Fibroblast of lung (primary cell): ENCODE results near the gene RYR1.

Experiments
- CTCF ChIP-seq, 2 donors: IDR thresholded peaks in 1 of 2; conservative IDR thresholded peaks in 1 of 2; 1 replicate in 1 of 2; 2 replicates in 1 of 2; pipeline ENCODE4 v1.5.1; 2011 to 2012; ENCODE audit warnings: low read length in 2 of 2, control low read depth in 1 of 2, inconsistent platforms in 1 of 2, low read depth in 1 of 2, mild to moderate bottlenecking in 1 of 2
- EZH2 ChIP-seq: IDR thresholded peaks from 2 replicates; pipeline ENCODE4 v1.5.1; 2012; ENCODE audit warnings: low read length, control low read depth, mild to moderate bottlenecking; ENCODE audit errors: missing control alignments

- TF ChIP-seq CTCF (conservative IDR thresholded peaks at IDR 0.05 in 1 of 2, IDR thresholded peaks at IDR 0.05 in 1 of 2; ENCODE audit: low read depth in 1 of 2, low read length in 2 of 2) (no peak), EZH2 (no peak)
Measured at GRCh38 chr19:38538386-38538785, 104.9 kb downstream of the RYR1 start.
